NB4 (cell line): ENCODE data around the gene FBXW10.
A peak's percentile ranks its signal among the peaks of the same experiment; 100 is the strongest.
"Not testable (repeated sequence)": the region's sequence is repeated elsewhere in the genome, so short reads cannot be mapped to it uniquely, and the experiment has no call there.

Experiments used
- DNase-seq: peaks from one replicate; pipeline ENCODE4 v3.0.0; 2010; ENCODE audit warnings: low read depth
- H3K4me3 ChIP-seq: one replicate; pipeline ENCODE4 v1.5.1; 2011; ENCODE audit warnings: mild to moderate bottlenecking, low read depth, low read length, moderate library complexity
- CTCF ChIP-seq: IDR thresholded peaks from one replicate; pipeline ENCODE4 v1.5.1; 2012; ENCODE audit warnings: low read depth, low read length

FBXW10 gene, protein sequence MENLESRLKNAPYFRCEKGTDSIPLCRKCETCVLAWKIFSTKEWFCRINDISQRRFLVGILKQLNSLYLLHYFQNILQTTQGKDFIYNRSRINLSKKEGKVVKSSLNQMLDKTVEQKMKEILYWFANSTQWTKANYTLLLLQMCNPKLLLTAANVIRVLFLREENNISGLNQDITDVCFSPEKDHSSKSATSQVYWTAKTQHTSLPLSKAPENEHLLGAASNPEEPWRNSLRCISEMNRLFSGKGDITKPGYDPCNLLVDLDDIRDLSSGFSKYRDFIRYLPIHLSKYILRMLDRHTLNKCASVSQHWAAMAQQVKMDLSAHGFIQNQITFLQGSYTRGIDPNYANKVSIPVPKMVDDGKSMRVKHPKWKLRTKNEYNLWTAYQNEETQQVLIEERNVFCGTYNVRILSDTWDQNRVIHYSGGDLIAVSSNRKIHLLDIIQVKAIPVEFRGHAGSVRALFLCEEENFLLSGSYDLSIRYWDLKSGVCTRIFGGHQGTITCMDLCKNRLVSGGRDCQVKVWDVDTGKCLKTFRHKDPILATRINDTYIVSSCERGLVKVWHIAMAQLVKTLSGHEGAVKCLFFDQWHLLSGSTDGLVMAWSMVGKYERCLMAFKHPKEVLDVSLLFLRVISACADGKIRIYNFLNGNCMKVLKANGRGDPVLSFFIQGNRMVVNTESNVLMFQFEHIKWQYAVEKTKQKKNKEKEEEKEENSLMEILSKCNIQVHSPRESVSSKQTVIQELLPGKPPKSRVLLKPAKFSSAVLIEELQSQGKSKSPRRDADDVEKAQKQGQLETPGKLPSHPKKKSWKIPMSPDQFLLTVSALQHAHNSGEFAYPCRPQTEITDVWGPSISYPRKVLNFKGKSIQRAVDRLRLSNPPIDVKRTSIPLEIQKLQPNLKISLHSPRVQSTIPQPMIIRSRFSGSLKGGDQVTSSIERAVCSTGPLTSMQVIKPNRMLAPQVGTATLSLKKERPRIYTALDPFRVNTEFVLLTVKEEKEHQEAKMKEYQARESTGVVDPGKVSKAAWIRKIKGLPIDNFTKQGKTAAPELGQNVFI

DNA sequence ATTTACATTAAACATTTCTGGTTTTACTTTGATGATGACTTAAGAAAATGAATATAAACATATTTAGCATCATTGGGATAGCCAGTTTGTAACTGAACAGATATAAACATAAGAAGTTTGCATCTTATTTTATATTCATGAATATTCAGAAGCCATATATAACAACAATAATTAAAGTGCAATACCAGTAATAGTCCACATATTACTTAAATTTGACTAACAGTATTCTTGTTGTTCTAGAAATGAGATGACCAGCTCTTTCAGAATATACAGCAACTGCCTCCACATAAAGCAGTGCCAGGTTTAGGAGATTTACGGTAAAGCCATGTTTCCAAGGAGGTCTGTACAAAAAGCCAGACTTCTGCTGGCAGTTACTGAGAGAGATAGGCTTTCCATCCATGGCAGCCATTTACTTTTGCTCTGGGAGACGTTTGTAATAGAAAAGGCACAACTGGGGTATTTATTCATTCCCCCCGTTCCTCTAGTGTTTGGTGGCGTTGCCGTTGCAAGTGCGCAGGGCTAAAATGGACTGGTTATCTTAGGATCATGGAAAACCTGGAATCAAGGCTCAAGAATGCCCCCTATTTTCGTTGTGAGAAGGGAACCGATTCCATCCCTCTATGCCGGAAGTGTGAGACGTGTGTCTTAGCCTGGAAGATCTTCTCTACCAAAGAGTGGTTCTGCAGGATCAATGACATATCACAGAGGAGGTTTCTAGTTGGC lies at the start of gene FBXW10:
FBXW10 (plus strand) TSS at position 356 of the 723 bp plus-strand sequence; CDS start at position 547, 191 bp downstream.
- not testable (repeated sequence) for H3K4me3 ChIP-seq, DNase-seq

GRCh38 chr17:18695143-18695542 lies 48.7 kb upstream of the FBXW10 start:
- DNase-seq, H3K4me3 ChIP-seq: not testable (repeated sequence)

DNA sequence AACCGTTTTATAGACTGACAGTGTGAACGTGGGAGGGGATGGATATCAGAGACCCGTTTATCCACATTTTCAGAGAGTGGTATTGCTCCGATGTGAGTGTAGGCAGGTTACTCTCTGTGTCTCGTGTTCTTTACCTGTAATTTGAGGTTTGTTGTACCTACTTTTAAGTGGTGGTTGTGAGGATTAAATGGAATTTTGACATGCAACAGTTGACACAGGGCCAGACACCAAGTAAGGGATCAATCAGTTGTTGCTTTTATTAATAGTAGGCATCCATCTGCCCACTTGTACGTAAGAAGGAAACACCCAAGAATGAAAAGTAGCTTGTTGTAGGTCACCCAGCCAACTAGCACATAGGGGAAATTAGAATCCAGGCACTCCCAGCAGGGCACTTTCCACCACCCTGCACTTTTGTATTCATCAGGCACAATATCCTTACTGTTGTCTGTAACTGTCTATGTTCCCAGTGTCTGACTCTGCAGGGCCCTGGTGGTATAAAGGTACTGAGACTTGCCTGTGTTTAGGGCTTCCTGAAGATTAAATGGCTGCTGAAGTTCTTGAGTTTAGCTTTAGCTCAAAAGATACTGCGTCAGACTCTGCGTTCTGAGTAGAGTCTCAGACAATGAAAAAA lies 45.3 kb upstream of the FBXW10 start:
- DNase-seq, result not testable (repeated sequence)
- peak overlapping the region; percentile 59 for H3K4me3 ChIP-seq

- H3K4me3 ChIP-seq, DNase-seq: not testable (repeated sequence)
These were observed 37.9 kb upstream of the FBXW10 start for GRCh38 chr17:18705955-18706354.

DNA sequence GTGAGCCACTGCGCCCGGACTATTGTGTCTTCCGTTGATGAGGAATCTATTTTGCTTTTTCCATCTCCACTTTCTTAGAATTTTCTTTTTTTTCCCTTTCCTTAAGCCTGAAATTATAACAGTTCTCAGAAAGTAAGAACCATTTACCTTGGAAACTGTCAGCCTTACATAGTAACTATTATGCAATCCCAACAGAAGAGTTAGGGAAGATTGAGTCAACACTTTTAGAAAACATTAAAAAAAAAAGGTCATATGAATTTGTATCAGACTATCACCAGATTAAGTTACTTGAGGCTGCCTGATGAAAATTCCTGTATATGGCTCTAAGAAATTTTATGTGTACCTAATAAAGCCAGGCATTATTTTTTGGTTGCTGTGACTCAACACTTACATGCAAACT lies 35.6 kb upstream of the FBXW10 start:
- DNase-seq, H3K4me3 ChIP-seq: not testable (repeated sequence)

- TF ChIP-seq CTCF, result peak; percentile 43
- peak; percentile 65 for DNase-seq
These were observed 31.4 kb upstream of the FBXW10 start for GRCh38 chr17:18712354-18712999.

GRCh38 chr17:18718643-18719427 lies 25.0 kb upstream of the FBXW10 start:
- not testable (repeated sequence) for DNase-seq, H3K4me3 ChIP-seq

More at GRCh38 chr17:18712354-18712999, 31.4 kb upstream of the FBXW10 start:
- H3K4me3 ChIP-seq, result not testable (repeated sequence)

DNA sequence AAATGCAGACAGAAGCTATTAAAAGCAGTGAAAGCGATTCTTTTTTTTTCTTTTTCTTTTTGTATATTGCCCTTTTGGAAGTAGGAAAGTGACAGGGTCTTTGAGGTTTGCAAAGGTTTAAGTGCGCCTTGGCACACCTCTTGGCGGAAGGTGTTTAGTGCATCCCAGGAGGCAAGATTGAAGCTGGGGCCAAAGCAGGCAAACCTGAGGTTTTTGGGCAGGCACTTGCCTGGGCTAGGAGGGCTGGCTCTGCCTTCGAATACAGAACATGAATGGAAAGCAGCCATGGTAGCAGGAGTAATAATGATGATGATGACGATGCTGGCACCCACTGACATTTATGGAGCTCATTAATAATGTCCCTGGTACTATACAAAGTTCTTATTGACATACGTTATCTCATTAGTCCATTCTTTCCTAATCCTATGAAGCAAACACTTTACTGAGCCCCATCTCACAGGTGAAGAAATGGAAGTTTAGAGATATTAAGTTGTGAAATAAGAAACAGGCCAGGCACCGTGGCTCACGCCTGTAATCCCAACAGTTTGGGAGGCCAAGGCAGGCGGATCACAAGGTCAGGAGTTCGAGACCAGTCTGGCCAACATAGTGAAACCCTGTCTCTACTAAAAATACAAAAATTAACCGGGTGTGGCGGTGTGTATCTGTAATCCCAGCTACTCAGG lies 24.3 kb upstream of the FBXW10 start:
- not testable (repeated sequence) for DNase-seq, H3K4me3 ChIP-seq

- DNase-seq, H3K4me3 ChIP-seq: not testable (repeated sequence)
These were observed 21.9 kb upstream of the FBXW10 start for GRCh38 chr17:18721775-18722547.

DNA sequence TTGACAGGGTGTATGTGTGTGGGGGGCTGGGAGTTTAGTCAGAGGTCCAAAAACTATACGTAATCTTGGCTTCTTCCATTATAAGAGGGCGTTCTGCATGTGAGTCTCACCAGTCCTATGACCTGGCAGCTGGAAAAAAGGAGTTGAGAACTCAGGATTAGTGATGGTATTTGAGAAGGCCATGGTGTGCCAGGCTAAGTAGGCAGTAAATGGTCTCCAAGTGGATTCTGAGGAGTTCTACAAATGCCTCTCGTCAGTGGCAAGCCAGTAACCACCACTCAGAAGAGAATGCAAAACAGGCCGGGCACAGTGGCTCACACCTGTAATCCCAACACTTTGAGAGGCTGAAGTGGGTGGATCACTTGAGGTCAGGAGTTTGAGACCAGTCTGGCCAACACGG lies 21.2 kb upstream of the FBXW10 start:
- H3K4me3 ChIP-seq, DNase-seq: not testable (repeated sequence)

DNA sequence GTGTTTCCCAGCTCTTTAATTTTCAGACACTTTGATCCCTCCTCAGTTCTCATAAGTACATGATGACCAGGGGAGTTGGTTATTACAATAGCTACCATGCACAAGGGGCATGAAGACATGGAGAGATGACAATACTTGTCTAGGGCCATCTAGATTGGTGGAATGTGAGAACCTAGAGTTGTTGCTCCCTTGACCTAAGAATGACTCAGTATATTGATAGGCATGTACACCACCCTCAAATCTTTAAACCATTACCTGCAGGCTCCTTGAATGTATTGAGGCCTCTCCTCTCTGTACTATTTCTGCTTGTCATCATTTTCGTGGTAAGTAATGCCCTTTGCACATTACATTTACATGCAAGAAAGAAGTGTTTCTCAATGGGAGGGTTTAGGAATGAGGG lies 20.3 kb upstream of the FBXW10 start:
- H3K4me3 ChIP-seq, DNase-seq: not testable (repeated sequence)

DNA sequence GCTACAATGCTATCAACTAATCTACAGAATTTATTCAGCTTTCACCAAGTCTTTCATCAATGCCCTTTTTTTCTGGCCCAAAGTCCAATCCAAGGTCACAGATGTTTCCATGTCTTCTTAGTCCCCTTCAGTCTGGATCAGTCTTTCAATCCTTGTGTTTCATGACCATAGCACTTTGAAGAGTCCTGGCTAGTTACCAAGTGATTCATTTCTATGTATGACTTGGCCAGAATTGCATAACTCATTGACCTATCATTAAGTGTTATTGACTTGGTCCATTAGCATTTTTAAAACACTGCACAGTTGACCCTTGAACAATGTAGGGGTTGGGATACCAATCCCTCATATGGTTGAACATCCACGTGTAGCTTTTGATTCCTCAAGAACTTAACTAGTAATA lies 11.4 kb upstream of the FBXW10 start:
- DNase-seq, result not testable (repeated sequence)

DNA sequence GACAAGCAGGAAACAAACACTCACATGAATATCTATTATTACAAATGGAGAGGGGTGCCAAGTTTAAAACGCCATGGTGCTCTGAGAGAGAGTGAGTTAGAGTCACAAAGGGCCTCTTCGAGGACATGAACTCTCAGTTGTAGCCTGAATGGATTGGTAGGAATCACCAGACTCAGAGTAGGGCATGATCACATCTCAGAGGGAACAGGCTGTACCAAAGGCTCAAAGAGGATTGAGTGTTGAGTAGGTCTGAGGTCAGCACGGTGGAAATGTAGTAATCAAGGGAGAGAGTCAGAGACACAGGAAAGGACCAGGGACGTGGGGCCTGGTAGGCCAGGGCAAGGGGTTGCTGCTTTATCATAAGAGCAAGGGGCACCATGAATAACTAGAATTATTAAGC lies 10.5 kb upstream of the FBXW10 start:
- not testable (repeated sequence) for DNase-seq, H3K4me3 ChIP-seq

More for the DNA sequence above, 11.4 kb upstream of the FBXW10 start:
- not testable (repeated sequence) for H3K4me3 ChIP-seq

DNA sequence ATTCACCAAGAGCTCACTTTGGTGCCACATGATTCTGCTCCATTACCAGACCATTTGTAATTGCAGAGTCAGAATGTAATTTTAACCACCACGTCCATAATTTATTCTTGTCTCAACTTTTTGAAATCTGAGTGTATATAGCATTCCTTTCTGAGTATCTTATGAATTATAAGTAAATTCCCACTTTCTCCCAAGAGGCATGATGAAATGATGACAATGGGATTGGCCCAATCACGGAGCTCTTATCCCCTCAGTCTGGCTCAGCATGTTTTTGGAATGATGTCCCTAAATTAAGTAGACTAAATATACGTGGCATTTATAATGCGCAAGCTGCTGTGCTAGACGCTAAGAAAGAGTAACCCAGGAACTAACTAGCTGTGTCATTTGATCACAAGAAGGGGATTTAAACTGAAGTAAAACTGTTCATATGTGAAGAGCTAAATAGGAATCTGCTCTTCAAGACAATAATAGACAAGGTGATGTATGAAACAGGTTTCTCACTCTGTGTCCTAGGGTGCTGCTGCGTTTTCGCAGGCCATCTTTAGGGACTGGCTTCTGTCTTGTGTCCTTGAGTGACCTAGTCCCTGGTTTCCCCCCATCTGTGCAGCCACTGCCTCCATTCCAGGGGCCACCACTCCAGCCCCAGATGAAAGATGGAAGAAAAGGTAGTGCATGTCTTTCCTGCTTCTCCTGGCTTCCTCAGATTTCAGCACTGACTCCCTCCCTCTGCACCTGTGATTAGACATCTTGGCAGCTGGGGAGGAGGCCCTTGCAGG lies 4.0 kb upstream of the FBXW10 start:
- DNase-seq, H3K4me3 ChIP-seq: not testable (repeated sequence)
